ENCODE measurements around the gene MAPKAPK5. TPM values are rescaled to one million over a fixed set of nuclear protein-coding genes. Genes with fewer than 3 reads are reported as not detected.
"Not testable (repeated sequence)": the region's sequence is repeated elsewhere in the genome, so short reads cannot be mapped to it uniquely, and the experiment has no call there.

The MAPKAPK5 gene
- total RNA-seq, 1 donor from 2014 or later: 24.0 TPM

DNA sequence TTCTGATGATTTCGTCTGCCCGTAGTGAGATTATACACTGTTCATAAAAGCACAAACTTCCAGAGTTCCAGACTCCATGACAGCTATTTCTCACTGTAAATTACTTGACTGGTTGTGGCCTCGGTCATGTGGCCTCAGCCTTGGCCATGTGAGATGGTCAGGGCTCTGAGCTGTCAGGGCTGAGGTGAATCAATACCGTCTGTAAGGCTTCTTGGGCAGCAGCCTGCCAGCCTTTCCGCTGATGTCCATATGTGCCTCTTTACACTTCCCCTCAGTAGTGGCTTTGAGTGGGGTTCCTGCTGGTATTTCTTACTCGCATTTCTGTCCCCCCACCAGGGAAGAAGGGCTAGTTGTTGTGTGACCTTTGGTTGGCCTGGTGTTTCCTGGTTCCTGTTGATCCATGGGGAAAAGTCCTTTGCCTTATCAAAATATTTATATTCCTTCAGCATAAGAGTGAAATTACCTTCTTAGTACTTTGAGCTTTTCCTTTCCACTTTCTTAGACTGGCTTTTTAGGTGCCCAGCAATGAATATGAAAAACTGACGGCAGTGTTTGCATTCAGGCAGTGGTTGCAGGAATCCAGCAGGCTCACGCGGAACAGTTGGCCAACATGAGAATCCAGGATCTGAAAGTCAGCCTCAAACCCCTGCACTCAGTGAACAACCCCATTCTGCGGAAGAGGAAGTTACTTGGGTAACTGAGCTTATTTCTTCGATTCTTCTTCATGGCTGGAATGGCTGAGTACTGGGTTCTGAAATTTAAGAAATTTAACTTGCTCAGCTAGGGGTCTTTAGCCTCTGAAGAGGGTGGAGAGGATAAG, 46.1 kb downstream of the MAPKAPK5 start:
- ATAC-seq: no peak

DNA sequence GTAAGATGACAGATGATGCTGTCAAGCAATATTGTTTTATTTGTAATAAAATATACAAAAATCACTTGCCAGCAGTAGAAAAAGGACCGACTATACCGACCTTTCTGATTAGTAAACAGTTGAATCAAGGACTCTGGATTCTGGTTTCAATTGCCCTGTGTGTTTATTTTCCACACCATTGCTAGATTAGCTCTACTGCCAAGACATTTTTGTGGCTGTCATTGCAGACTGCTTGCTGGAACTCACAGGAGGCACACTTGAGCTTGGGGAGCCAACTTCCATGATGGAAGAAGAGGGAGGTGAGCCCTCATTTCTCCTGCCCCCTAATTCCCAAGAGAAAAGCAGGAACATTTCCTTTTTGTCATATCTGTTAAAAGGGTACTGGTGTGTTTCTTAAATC, 51.3 kb downstream of the MAPKAPK5 start:
- ATAC-seq: no peak

DNA sequence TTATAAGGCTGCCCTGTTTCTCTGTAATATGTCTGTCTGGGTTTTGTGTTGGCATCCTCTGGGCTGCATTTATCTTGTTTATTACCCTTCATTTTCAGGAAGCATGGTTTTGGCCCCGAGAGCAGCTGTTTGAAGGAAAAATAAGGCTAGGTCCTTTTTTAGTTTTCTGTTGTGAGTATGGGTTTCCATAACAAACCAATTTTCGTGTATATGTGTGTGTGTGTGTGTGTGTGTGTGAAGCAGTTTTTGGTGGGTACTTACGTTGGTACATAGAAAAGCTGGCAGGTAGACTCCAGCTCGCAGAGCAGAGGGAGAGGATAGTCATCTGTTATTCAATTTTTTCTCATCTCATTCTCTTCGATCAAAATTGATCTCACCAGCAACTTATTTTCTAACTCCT, 52.5 kb downstream of the MAPKAPK5 start:
- no peak for ATAC-seq

DNA sequence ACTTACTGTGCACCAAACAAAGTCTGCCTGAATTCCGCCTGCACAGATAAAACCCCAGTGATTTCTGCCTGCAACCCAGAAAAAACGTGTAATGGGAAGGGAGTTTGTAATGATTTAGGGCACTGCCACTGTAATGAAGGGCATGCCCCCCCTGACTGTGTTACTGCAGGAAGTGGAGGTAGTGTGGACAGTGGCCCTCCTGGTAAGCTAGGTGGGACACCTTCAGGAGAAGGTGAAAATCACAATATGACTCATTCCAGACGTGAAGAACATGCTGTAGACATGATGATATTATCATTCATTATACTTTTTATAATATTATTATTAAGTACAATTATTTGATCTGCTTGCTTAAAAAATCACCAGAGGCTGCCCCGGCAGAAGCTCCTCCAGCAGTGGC, 59.2 kb downstream of the MAPKAPK5 start:
- no peak for ATAC-seq

DNA sequence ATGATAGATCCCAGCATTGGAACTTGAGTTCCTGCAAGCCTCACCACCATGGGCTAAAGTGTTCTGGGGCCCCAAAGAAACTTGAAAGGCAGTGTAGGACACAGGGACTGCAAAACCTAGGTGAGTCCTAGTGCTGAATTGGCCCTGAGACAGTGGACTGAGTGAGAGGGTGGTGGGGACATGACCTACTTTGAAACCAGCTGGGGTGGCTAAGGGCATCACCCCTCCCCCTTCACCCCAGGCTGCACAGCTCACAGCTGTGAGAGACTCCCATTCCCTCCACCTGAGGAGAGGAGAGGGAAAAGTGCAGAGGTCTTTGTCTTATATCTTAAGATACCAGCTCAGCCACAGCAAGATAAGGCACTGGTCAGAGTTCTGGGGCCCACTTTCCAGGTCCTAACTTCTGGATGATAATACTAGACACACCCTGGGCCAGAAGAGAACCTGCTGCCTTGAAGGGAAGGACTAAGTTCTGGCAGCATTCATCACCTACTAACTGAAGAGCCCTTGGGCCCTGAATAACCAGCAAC, 62.5 kb downstream of the MAPKAPK5 start:
- no peak for ATAC-seq

DNA sequence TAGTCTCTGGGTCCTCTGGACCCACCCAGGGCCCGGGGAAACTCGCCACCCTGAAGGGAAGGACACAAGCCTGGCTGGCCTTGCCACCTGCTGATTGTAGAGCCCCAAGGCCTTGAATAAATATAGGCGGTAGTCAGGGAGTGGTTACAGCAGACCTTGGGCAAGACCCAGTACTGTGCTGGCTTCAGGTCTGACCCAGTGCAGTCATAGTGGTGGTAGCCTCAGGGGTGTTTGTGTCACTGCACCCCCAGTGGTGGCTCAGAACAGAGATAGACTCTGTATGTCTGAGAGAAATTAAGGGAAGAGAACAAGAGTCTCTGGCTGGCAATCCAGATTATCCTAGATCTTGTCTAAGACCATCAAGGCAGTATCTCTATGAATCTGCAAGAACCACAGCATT, 63.5 kb downstream of the MAPKAPK5 start:
- ATAC-seq: no peak

DNA sequence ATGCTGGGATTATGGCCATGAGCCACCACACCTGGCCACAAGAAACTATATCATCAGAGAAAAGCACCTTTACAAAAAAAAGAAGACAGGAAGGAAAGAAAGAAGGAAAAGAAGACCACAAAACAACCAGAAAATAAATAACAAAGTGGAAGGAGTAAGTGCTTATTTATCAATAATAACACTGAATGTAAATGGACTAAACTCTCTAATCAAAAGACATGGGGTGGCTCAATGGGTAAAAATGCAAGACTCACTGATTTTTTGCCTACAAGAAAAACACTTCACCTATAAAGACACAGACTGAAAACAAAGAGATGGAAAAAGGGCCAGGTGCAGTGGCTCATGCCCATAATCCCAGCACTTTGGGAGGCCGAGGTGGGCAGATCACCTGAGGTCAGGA, 65.7 kb downstream of the MAPKAPK5 start:
- ATAC-seq: no peak

DNA sequence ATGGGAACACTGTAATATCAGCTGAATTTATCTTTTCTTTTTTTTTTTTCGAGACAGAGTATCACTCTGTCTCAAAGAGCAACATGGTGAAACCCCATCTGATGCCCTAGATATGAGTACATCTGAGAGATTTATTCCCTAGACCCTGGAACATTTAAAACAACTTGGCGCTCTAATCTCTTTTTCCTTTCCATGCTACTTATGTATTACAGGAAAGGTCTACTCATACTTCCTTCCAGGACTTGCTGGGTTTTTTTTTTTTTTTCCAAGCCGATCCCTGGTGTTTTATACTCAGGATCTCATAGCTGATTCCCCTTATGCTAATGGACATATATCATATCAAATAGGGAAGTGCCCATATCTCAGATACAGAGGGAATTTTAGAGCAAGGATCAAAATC, 83.1 kb downstream of the MAPKAPK5 start:
- no peak for ATAC-seq

DNA sequence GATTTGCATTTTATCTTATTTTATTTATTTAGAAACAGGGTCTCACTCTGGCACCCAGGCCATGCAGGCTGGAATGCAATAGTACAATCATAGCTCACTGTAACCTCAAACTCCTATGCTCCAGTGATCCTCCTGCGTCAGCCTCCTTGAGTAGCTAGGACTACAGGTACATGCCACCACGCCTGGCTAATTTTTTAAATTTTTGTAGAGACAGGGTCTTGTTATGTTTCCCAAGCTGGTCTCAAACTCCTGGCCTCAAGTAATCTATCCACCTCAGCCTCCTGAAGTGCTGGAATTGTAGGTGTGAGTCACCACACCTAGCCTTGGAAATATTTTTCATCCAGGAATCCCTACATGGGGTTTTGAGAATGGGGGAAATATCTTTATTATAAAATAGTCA, 84.6 kb downstream of the MAPKAPK5 start:
- no peak for ATAC-seq

DNA sequence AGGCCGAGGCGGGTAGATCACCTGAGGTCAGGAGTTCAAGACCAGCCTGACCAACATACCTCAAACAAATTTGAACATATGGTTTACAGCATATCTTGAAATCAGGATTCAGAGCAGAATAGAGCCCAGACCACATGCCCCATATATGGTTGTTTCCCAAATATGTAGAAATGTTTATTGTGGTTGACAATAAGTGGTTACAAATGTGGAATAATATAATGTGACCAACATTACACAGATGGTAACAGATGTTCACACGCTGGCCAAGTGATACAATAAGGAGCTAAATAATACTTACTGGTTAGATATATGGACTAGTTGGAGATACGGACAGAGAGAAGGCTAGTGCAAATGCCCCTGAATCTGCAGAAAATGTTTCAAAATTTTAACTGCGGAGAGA, 85.3 kb downstream of the MAPKAPK5 start:
- no peak for ATAC-seq

DNA sequence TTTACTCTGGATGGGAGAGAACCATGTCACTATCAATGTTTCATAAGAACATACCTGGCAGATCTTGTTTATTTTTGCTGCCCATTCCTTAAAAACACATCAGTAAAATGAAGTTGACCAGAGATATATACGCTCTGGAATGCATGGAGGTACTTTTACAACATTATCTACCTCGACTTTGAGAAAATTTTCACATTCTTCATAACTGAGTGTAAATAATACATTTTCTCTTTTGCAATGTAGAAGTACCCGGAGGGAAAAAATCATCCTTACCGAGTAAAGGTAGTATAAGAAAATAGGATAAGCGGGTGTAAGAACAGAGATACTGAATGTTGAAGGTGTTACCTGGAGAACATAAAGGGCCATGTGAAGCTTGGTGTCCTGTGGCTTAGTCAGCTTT, 90.2 kb downstream of the MAPKAPK5 start:
- ATAC-seq: no peak

DNA sequence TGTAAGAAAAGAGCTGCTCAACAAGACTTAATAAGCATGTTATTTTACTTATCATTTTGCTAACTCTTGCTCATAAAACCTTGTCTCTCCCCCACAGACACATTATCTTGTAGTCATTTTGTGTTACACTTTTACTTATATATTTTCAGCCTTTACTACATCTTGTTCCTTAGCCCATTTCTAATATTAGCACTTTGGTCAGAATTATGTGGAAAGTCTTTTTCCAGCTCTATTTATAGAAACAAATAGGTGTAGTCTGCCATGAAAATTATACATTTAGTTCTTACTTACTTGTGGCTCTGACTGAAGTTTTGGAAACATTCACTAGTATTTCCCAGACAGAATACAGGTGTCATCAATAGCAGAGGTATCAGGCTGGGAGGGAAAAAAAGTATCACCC, 94.8 kb downstream of the MAPKAPK5 start:
- ATAC-seq: no peak

DNA sequence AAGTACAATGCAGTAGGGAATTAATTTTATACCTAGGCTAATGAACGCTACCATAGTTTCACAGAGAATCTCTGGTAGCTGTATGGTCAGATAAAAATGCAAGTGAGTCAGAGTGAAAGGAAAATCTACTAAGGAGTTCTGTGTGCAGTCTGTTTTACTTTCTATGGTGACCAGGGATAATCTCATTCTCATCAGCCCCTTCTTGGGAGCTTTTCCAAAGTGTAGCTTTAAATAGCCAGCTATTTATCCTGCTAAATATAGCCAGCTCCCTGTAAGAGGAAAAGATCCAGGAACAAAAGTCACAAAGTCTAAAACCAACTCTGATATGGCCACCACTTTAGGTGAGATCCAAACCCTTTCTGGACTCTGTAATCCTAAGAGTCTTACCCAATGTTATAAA, 95.4 kb downstream of the MAPKAPK5 start:
- no peak for ATAC-seq

DNA sequence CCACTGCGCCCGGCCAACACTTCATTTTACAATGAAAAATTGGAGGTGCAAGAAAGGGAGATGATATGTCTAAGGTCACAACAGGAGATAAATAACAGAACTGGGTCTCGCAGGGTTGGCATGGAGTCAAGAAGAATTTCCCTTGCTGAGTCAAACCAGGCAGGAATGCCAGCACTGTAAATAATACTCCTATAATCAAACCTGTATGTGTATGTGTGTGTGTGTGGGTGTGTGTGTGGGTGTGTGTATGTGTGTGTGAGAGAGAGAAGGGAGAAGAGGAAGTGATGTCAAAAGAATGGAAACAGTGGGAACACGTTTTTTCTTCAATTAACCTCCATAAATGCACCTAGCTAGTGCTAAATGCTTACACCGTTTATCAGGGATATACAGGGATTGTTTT, 100.5 kb downstream of the MAPKAPK5 start:
- ATAC-seq: peak; percentile 35

DNA sequence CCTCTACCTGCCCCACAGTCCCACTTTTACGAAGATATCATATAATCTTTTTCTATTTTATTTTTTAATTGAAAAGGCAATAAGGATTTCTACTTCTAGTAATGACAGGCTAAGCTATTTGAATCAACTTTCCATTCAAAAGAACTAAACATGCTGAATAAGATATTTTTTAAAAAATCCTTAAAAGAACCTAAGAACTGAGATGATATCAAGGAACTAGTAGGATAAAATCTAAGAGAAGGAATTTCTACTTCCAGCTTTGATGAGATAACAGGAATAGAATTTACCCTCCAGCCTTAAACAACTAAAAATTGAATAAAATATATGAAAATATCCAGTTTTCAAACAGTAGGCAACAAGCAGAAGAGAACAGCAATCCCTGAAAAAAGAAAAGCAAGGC, 101.9 kb downstream of the MAPKAPK5 start:
- ATAC-seq: no peak

DNA sequence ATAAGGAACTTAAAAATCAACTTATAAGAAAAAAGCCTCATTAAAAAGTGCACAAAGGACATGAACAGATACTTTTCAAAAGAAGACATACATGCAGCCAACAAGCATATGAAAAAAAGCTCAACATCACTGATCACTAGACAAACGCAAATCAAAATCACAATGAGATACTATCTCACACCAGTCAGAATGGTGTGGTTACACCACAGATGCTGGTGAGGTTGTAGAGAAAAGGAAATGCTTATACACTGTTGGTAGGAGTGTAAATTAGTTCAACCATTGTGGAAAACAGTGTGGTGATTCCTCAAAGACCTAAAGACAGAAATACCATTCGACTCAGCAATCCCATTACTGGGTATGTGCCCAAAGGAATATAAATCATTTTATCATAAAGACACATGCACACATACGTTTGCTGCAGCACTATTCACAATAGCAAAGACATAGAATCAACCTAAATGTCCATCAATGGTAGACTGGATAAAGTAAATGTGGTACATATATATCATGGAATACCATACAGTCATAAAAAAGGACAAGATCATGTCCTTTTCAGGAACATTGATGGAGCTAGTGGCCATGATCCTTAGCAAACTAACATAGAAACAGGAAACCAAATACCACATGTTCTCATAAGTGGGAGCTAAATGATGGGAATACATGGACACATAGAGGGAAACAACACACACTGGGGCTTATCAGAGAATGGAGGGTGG, 109.1 kb downstream of the MAPKAPK5 start:
- not testable (repeated sequence) for ATAC-seq

Other genes starting within 250 kb of the MAPKAPK5 start
- 22.2 TPM for gene ATXN2, start 242.9 kb upstream of the MAPKAPK5 start, total RNA-seq
- gene BRAP, start 156.3 kb upstream of the MAPKAPK5 start, total RNA-seq: 11.0 TPM
- 14.7 TPM for gene ACAD10, start 156.2 kb upstream of the MAPKAPK5 start, total RNA-seq
- 135 TPM for gene ALDH2, start 75.3 kb upstream of the MAPKAPK5 start, total RNA-seq
- 3.6 TPM for gene TMEM116, start 170.9 kb downstream of the MAPKAPK5 start, total RNA-seq
- 66.9 TPM for gene ERP29, start 171.2 kb downstream of the MAPKAPK5 start, total RNA-seq

All from esophagus mucosa (tissue), 1 donor.